ENCODE measurements around the gene MELK.

DNA sequence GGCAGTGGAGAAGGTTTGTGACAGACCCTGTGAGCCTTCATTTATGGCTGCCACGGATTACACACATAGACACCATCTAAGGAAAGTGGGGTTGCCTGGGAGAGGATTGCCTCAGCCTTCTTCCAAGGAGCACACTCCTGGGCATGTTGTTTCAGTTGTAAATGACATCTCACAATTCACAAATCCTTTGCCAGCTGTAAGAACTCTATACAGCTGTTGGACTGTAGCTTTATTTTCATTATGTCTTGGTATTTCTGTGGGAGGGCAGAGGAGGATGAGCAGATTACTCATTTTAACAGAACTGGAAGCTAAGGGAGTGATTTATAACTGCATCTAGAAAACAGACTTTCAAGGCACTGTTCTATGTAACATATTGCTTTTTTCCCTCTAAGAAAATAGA, 25.6 kb downstream of the MELK start:
- TF ChIP-seq RAD21 (IDR thresholded peaks at IDR 0.05; ENCODE audit: low read depth) (no peak), EZH2phosphoT487 (IDR thresholded peaks at IDR 0.05; ENCODE audit: borderline replicate concordance) (no peak)
